Esophagus squamous epithelium (tissue), 5 donors: ENCODE results near the gene CTNNA2. TPM values are rescaled to one million over a fixed set of nuclear protein-coding genes. Genes with fewer than 3 reads are reported as not detected.

ENCODE experiments used
- DNase-seq: peaks from one replicate; lab custom pipeline; 2025; lab: John Stamatoyannopoulos, UW
- H3K27ac ChIP-seq, 4 donors: fragments of 200-600 bp; sonication (generic); one replicate each; pipeline ENCODE4 v1.5.1; 2016 to 2019; ENCODE audit warnings: mild to moderate bottlenecking in 1 of 4
- H3K27me3 ChIP-seq, 4 donors: fragments of 200-600 bp; sonication (generic); 1 replicate in 3 of 4; 2 replicates in 1 of 4; pipeline versions ENCODE4 v1.5.1 to v1.6.0; 2017 to 2021; ENCODE audit warnings: antibody characterized with exemption in 1 of 4
- H3K36me3 ChIP-seq, 3 donors: fragments of 200-600 bp; sonication (generic); one replicate each; pipeline ENCODE4 v1.5.1; 2016 to 2019
- H3K4me1 ChIP-seq, 3 donors: fragments of 200-600 bp; sonication (generic); one replicate each; pipeline ENCODE4 v1.5.1; 2017 to 2019
- H3K4me3 ChIP-seq, 4 donors: fragments of 200-600 bp; sonication (generic); 1 replicate in 3 of 4; 2 replicates in 1 of 4; pipeline ENCODE4 v1.5.1; 2016 to 2019; ENCODE audit warnings: mild to moderate bottlenecking in 2 of 4, moderate library complexity in 1 of 4
- H3K9me3 ChIP-seq, 3 donors: fragments of 200-600 bp; sonication (generic); one replicate each; pipeline ENCODE4 v1.5.1; 2016 to 2019
- CTCF ChIP-seq, 6 experiments: fragments of 450-650 bp in 4 of 6; fragments of 200-600 bp in 2 of 6; sonication (generic) in 2 of 6; IDR thresholded peaks; one replicate each; pipeline ENCODE4 v1.5.1; 2016 to 2019; ENCODE audit warnings: antibody characterized with exemption in 6 of 6, mild to moderate bottlenecking in 4 of 6, moderate library complexity in 4 of 6
- POLR2A ChIP-seq, 4 donors: fragments of 450-650 bp; IDR thresholded peaks; one replicate each; pipeline ENCODE4 v1.6.1; 2017; ENCODE audit warnings: antibody characterized with exemption in 4 of 4, mild to moderate bottlenecking in 4 of 4, moderate library complexity in 3 of 4
- WGBS, 2 donors: methylation state at CpG; one replicate each; pipeline ENCODE4 v1.1.5; 2018; 5-methylcytosine and 5-hydroxymethylcytosine counted together
- intact Hi-C: fragments of 100-400 bp; cut with DNase I; formaldehyde crosslinking; loops from one replicate; pipeline ENCODE4 v1.15.0; 2022
- total RNA-seq, 4 donors: library from RNA; depleted of rRNA; stranded (reverse); fragments of >200 nt; gene quantifications; one replicate each; pipeline ENCODE4 v1.1.0, GENCODE V29; 2016
- donor health status: DM: yes; HTN: yes; CAD: no.

The CTNNA2 gene
- total RNA-seq, 4 donors from 2014 or later: not detected

GRCh38 chr2:80233333-80233732 lies 720.5 kb downstream of the CTNNA2 start:
- Histone ChIP-seq H3K27me3 (no peaks in the 10 kb centered on the region), H3K36me3 (no peaks in the 10 kb centered on the region), H3K27ac (no peak overlapping the region), H3K9me3 (no peaks in the 10 kb centered on the region), H3K4me1 (no peaks in the 10 kb centered on the region), H3K4me3 (no peak overlapping the region)
- no peak for DNase-seq
- TF ChIP-seq CTCF (IDR thresholded peaks at IDR 0.05) (no peak), POLR2A (IDR thresholded peaks at IDR 0.05) (no peak)
- intact Hi-C loops: no loop called here
- WGBS, 2 donors: 50 to 63% methylated on average over 1 of the region's 1 CpG

- Histone ChIP-seq H3K27me3 (no peaks in the 10 kb centered on the region), H3K4me3 (no peak overlapping the region), H3K27ac (no peak overlapping the region), H3K4me1 (no peaks in the 10 kb centered on the region), H3K36me3 (no peaks in the 10 kb centered on the region), H3K9me3 (no peaks in the 10 kb centered on the region)
- TF ChIP-seq CTCF (IDR thresholded peaks at IDR 0.05) (peak in 4 of 6 experiments; percentile 23 to 45 (median 45)), POLR2A (IDR thresholded peaks at IDR 0.05) (no peak)
- DNase-seq: no peak
- intact Hi-C loops: no loop called here
- whole genome bisulfite sequencing, 2 donors: 54 to 60% methylated on average over 11 of the region's 11 CpGs
These were observed 726.0 kb downstream of the CTNNA2 start for GRCh38 chr2:80238692-80239469.

GRCh38 chr2:80242355-80242910 lies 729.6 kb downstream of the CTNNA2 start:
- intact Hi-C loops: no loop called here
- TF ChIP-seq POLR2A (IDR thresholded peaks at IDR 0.05): no peak
- TF ChIP-seq CTCF (IDR thresholded peaks at IDR 0.05): no peak
- H3K27ac ChIP-seq: no peak overlapping the region
- H3K4me1 ChIP-seq: no peaks in the 10 kb centered on the region
- no peak for DNase-seq
- no peaks in the 10 kb centered on the region for H3K27me3 ChIP-seq
- no peak overlapping the region for H3K4me3 ChIP-seq
- WGBS, 2 donors: 35 to 36% methylated on average over 2 to 3 of the region's 3 CpGs
- no peaks in the 10 kb centered on the region for H3K9me3 ChIP-seq
- H3K36me3 ChIP-seq: no peaks in the 10 kb centered on the region

GRCh38 chr2:80244905-80245584 lies 732.2 kb downstream of the CTNNA2 start:
- Histone ChIP-seq H3K9me3 (no peaks in the 10 kb centered on the region), H3K4me1 (no peaks in the 10 kb centered on the region), H3K27me3 (no peaks in the 10 kb centered on the region), H3K4me3 (no peak overlapping the region), H3K36me3 (no peaks in the 10 kb centered on the region), H3K27ac (no peak overlapping the region)
- 27 to 35% methylated on average over 8 of the region's 8 CpGs for WGBS, 2 donors
- DNase-seq: no peak
- intact Hi-C loops: no loop called here
- no peak for TF ChIP-seq CTCF (IDR thresholded peaks at IDR 0.05)

- H3K4me1 ChIP-seq: no peaks in the 10 kb centered on the region
- H3K4me3 ChIP-seq: no peak overlapping the region
- H3K27me3 ChIP-seq: no peaks in the 10 kb centered on the region
- H3K27ac ChIP-seq: no peak overlapping the region
- intact Hi-C loops: no loop called here
- no peaks in the 10 kb centered on the region for H3K36me3 ChIP-seq
- TF ChIP-seq CTCF (IDR thresholded peaks at IDR 0.05) (no peak), POLR2A (IDR thresholded peaks at IDR 0.05) (no peak)
- 92 to 100% methylated on average over 1 of the region's 1 CpG for WGBS, 2 donors
- no peak for DNase-seq
- no peaks in the 10 kb centered on the region for H3K9me3 ChIP-seq
These were observed 733.7 kb downstream of the CTNNA2 start for GRCh38 chr2:80246534-80246933.
